GM23338 (cell line): ENCODE results near the gene UVRAG. TPM values are rescaled to one million over a fixed set of nuclear protein-coding genes. Genes with fewer than 3 reads are reported as not detected.

Experiments used
- ATAC-seq: fragments of 200-7000 bp; cut with Tn5 transposase; 3 replicates; pipeline ENCODE4 v1.9.1; 2020
- DNase-seq: peaks from one replicate; pipeline ENCODE4 v3.0.0-alpha.2; 2015; ENCODE audit warnings: low spot score
- H2AFZ ChIP-seq: fragments of 200-600 bp; sonication (generic); 2 replicates; pipeline ENCODE4 v1.8.0; 2016; ENCODE audit warnings: antibody characterized with exemption, mild to moderate bottlenecking, moderate library complexity
- H3F3A ChIP-seq: fragments of 200-600 bp; sonication (generic); replicated peaks from 2 replicates; pipeline ENCODE4 v1.8.0; 2017; ENCODE audit warnings: antibody characterized with exemption, mixed run types, low read depth
- H3K27ac ChIP-seq: fragments of 200-600 bp; sonication (generic); 2 replicates; pipeline ENCODE4 v1.6.1; 2016; ENCODE audit warnings: low read depth
- H3K27me3 ChIP-seq: fragments of 200-600 bp; sonication (generic); 2 replicates; pipeline ENCODE4 v1.8.0; 2016; ENCODE audit warnings: mild to moderate bottlenecking, mixed run types, moderate library complexity; ENCODE audit not compliant: insufficient read depth
- H3K36me3 ChIP-seq: fragments of 200-600 bp; sonication (generic); 2 replicates; pipeline ENCODE4 v1.8.0; 2016; ENCODE audit warnings: mild to moderate bottlenecking; ENCODE audit not compliant: insufficient read depth
- H3K4me1 ChIP-seq: fragments of 200-600 bp; sonication (generic); 2 replicates; pipeline ENCODE4 v1.8.0; 2016; ENCODE audit warnings: mild to moderate bottlenecking, moderate library complexity; ENCODE audit not compliant: insufficient read depth
- H3K4me2 ChIP-seq: fragments of 200-600 bp; sonication (generic); 2 replicates; pipeline ENCODE4 v1.7.1; 2017; ENCODE audit warnings: mixed run types
- H3K4me3 ChIP-seq: fragments of 200-600 bp; sonication (generic); 2 replicates; pipeline ENCODE4 v1.6.1; 2016; ENCODE audit warnings: mixed run types
- H3K79me2 ChIP-seq: fragments of 200-600 bp; sonication (generic); replicated peaks from 2 replicates; pipeline ENCODE4 v1.8.0; 2017; ENCODE audit warnings: mild to moderate bottlenecking; ENCODE audit not compliant: insufficient read depth
- H3K9me2 ChIP-seq: fragments of 200-600 bp; sonication (generic); 2 replicates; pipeline ENCODE4 v1.8.0; 2017; ENCODE audit not compliant: insufficient read depth
- H4K20me1 ChIP-seq: fragments of 200-600 bp; sonication (generic); replicated peaks from 2 replicates; pipeline ENCODE4 v1.8.0; 2017; ENCODE audit warnings: mild to moderate bottlenecking; ENCODE audit not compliant: insufficient read depth
- H3K27ac Mint-ChIP-seq: 2 replicates; pipeline ENCODE4 v1.8.0; 2020; ENCODE audit warnings: inconsistent platforms, mild to moderate bottlenecking, moderate library complexity, mixed read lengths
- H3K27me3 Mint-ChIP-seq: 3 replicates; pipeline ENCODE4 v1.8.0; 2022; ENCODE audit warnings: low read depth, mild to moderate bottlenecking, moderate library complexity, mixed read lengths, inconsistent platforms; ENCODE audit not compliant: insufficient read depth, poor library complexity
- H3K36me3 Mint-ChIP-seq: 3 replicates; pipeline ENCODE4 v1.8.0; 2021; ENCODE audit warnings: low read depth, mild to moderate bottlenecking, inconsistent platforms, moderate library complexity, mixed read lengths
- H3K4me1 Mint-ChIP-seq: 3 replicates; pipeline ENCODE4 v1.8.0; 2020; ENCODE audit warnings: mild to moderate bottlenecking, inconsistent platforms, mixed read lengths
- H3K4me3 Mint-ChIP-seq: 3 replicates; pipeline ENCODE4 v1.8.0; 2021; ENCODE audit warnings: moderate library complexity, mild to moderate bottlenecking, inconsistent platforms, mixed read lengths
- H3K9me3 Mint-ChIP-seq: 3 replicates; pipeline ENCODE4 v1.8.0; 2020; ENCODE audit warnings: moderate library complexity, mild to moderate bottlenecking, inconsistent platforms, mixed read lengths
- CREB1 ChIP-seq: fragments of 250-450 bp; sonication (Bioruptor Pico); IDR thresholded peaks from 2 replicates; pipeline ENCODE4 v1.5.0; 2020; ENCODE audit warnings: low read depth, mild to moderate bottlenecking, moderate library complexity
- EZH2 ChIP-seq: fragments of 200-600 bp; sonication (generic); IDR thresholded peaks from one replicate; pipeline ENCODE4 v1.8.0; 2017; ENCODE audit warnings: antibody characterized with exemption, mild to moderate bottlenecking, low read depth; ENCODE audit not compliant: unreplicated experiment
- EZH2phosphoT487 ChIP-seq: fragments of 200-600 bp; sonication (generic); IDR thresholded peaks from one replicate; pipeline ENCODE4 v1.8.1; 2018; ENCODE audit warnings: antibody characterized with exemption; ENCODE audit not compliant: unreplicated experiment
- JUNB ChIP-seq: IDR thresholded peaks from one replicate; pipeline ENCODE4 v1.6.1; 2016; ENCODE audit warnings: antibody characterized with exemption; ENCODE audit not compliant: unreplicated experiment
- POLR2AphosphoS5 ChIP-seq: IDR thresholded peaks from 2 replicates; pipeline ENCODE4 v1.6.1; 2016; ENCODE audit warnings: antibody characterized with exemption, low read depth
- REST ChIP-seq: IDR thresholded peaks from one replicate; pipeline ENCODE4 v1.6.1; 2018; ENCODE audit warnings: antibody characterized with exemption; ENCODE audit not compliant: unreplicated experiment
- ZNF114 ChIP-seq: fragments of 250-450 bp; sonication (Bioruptor Pico); IDR thresholded peaks from 2 replicates; pipeline ENCODE4 v1.5.0; 2020; ENCODE audit warnings: mild to moderate bottlenecking, moderate library complexity
- ZNF331 ChIP-seq: fragments of 250-450 bp; sonication (Bioruptor Pico); IDR thresholded peaks from 2 replicates; pipeline ENCODE4 v1.5.0; 2020; ENCODE audit warnings: low read depth, mild to moderate bottlenecking, moderate library complexity
- polyA plus RNA-seq: library from polyadenylated mRNA; unstranded; fragments of >200 nt; fragmentation: Nextera tagmentation; extraction: Ambion mirVana; gene quantifications from 2 replicates; pipeline ENCODE4 v1.2.1, GENCODE V29; 2016
- total RNA-seq: library from RNA; depleted of rRNA; stranded (reverse); fragments of >200 nt; shearing (Covaris generic); gene quantifications from 2 replicates; pipeline ENCODE4 v1.2.3, GENCODE V29; 2014
- TF ChIP-seq, protein P1 (sequence below): fragments of 250-450 bp; sonication (Bioruptor Pico); IDR thresholded peaks from 2 replicates; pipeline ENCODE4 v1.5.0; 2020; ENCODE audit warnings: mild to moderate bottlenecking, moderate library complexity

Gene UVRAG
- total and polyA plus RNA-seq, 2 experiments from 2014 or later = 15.3 to 17.4 TPM

GRCh38 chr11:75900848-75901247, 85.8 kb downstream of the UVRAG start:
- Histone ChIP-seq H3K27me3 (no peaks in the 10 kb centered on the region), H4K20me1 (no peaks in the 10 kb centered on the region), H3K36me3 (no peaks in the 10 kb centered on the region), H3F3A (no peaks in the 10 kb centered on the region), H3K4me3 (no peak overlapping the region), H2AFZ (no peak overlapping the region), H3K27ac (no peak overlapping the region), H3K4me2 (no peak overlapping the region), H3K9me2 (no peaks in the 10 kb centered on the region), H3K4me1 (no peaks in the 10 kb centered on the region), H3K79me2 (no peaks in the 10 kb centered on the region; the same call in 1 of the 2 replicates)
- no peak overlapping the region for H3K4me3 Mint-ChIP-seq
- ATAC-seq = no peak
- no peaks in the 10 kb centered on the region for H3K4me1 Mint-ChIP-seq
- H3K27ac Mint-ChIP-seq = no peak overlapping the region
- no peaks in the 10 kb centered on the region for H3K36me3 Mint-ChIP-seq
- H3K9me3 Mint-ChIP-seq = no peaks in the 10 kb centered on the region
- TF ChIP-seq ZNF114 (CRISPR knock-in tag) (no peak), EZH2 (no peak), REST (no peak)
- no peak for DNase-seq
- H3K27me3 Mint-ChIP-seq = no peaks in the 10 kb centered on the region

DNA sequence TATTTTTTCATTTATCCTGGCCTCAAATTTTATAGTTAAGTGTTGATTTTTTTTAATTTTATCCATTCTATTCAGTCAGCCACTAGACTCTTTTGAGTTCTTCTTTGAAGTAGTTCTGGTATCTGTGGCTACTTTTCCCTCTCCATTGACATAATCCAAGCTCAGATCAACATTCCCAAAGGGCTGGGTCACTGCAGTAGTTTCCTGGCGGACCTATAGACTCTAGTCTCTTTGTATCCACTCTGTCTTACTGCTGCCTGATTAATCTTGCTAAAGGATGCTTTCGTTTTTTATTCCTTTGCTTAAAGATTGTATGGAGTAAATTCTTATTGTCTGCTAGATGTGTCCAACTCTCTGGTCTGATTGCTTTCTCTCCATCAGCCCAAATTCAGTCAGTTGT, 87.6 kb downstream of the UVRAG start:
- Histone ChIP-seq H3K4me3 (no peak overlapping the region), H3K9me2 (no peaks in the 10 kb centered on the region), H3K79me2 (no peaks in the 10 kb centered on the region), H3K4me1 (no peaks in the 10 kb centered on the region), H4K20me1 (no peaks in the 10 kb centered on the region), H3F3A (no peaks in the 10 kb centered on the region), H2AFZ (no peak overlapping the region), H3K36me3 (no peaks in the 10 kb centered on the region), H3K27me3 (no peaks in the 10 kb centered on the region), H3K27ac (no peak overlapping the region), H3K4me2 (no peak overlapping the region)
- H3K27me3 Mint-ChIP-seq = no peaks in the 10 kb centered on the region
- ATAC-seq = no peak
- no peak overlapping the region for H3K27ac Mint-ChIP-seq
- H3K4me1 Mint-ChIP-seq = no peaks in the 10 kb centered on the region
- H3K4me3 Mint-ChIP-seq = no peak overlapping the region
- no peaks in the 10 kb centered on the region for H3K9me3 Mint-ChIP-seq
- no peak for DNase-seq
- no peaks in the 10 kb centered on the region for H3K36me3 Mint-ChIP-seq
- TF ChIP-seq CREB1 (CRISPR knock-in tag) = no peak
- TF ChIP-seq ZNF331 (CRISPR knock-in tag) = no peak
- TF ChIP-seq, protein P1, sequence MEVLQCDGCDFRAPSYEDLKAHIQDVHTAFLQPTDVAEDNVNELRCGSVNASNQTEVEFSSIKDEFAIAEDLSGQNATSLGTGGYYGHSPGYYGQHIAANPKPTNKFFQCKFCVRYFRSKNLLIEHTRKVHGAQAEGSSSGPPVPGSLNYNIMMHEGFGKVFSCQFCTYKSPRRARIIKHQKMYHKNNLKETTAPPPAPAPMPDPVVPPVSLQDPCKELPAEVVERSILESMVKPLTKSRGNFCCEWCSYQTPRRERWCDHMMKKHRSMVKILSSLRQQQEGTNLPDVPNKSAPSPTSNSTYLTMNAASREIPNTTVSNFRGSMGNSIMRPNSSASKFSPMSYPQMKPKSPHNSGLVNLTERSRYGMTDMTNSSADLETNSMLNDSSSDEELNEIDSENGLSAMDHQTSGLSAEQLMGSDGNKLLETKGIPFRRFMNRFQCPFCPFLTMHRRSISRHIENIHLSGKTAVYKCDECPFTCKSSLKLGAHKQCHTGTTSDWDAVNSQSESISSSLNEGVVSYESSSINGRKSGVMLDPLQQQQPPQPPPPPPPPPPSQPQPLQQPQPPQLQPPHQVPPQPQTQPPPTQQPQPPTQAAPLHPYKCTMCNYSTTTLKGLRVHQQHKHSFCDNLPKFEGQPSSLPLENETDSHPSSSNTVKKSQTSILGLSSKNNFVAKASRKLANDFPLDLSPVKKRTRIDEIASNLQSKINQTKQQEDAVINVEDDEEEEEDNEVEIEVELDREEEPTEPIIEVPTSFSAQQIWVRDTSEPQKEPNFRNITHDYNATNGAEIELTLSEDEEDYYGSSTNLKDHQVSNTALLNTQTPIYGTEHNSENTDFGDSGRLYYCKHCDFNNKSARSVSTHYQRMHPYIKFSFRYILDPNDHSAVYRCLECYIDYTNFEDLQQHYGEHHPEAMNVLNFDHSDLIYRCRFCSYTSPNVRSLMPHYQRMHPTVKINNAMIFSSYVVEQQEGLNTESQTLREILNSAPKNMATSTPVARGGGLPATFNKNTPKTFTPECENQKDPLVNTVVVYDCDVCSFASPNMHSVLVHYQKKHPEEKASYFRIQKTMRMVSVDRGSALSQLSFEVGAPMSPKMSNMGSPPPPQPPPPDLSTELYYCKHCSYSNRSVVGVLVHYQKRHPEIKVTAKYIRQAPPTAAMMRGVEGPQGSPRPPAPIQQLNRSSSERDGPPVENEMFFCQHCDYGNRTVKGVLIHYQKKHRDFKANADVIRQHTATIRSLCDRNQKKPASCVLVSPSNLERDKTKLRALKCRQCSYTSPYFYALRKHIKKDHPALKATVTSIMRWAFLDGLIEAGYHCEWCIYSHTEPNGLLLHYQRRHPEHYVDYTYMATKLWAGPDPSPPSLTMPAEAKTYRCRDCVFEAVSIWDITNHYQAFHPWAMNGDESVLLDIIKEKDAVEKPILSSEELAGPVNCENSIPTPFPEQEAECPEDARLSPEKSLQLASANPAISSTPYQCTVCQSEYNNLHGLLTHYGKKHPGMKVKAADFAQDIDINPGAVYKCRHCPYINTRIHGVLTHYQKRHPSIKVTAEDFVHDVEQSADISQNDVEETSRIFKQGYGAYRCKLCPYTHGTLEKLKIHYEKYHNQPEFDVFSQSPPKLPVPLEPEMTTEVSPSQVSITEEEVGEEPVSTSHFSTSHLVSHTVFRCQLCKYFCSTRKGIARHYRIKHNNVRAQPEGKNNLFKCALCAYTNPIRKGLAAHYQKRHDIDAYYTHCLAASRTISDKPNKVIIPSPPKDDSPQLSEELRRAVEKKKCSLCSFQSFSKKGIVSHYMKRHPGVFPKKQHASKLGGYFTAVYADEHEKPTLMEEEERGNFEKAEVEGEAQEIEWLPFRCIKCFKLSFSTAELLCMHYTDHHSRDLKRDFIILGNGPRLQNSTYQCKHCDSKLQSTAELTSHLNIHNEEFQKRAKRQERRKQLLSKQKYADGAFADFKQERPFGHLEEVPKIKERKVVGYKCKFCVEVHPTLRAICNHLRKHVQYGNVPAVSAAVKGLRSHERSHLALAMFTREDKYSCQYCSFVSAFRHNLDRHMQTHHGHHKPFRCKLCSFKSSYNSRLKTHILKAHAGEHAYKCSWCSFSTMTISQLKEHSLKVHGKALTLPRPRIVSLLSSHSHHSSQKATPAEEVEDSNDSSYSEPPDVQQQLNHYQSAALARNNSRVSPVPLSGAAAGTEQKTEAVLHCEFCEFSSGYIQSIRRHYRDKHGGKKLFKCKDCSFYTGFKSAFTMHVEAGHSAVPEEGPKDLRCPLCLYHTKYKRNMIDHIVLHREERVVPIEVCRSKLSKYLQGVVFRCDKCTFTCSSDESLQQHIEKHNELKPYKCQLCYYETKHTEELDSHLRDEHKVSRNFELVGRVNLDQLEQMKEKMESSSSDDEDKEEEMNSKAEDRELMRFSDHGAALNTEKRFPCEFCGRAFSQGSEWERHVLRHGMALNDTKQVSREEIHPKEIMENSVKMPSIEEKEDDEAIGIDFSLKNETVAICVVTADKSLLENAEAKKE (CRISPR knock-in tag) = no peak
- no peak for TF ChIP-seq POLR2AphosphoS5
- no peak for TF ChIP-seq EZH2phosphoT487
- no peak for TF ChIP-seq REST
- TF ChIP-seq JUNB = no peak
